ENCODE data around the gene GPC1. TPM values are rescaled to one million over a fixed set of nuclear protein-coding genes. Genes with fewer than 3 reads are reported as not detected.

The GPC1 gene
- total and polyA plus RNA-seq, 4 donors = 23.2 to 62.5 (median 26.5) TPM

- TF ChIP-seq CTCF (IDR thresholded peaks at IDR 0.05; ENCODE audit: control extremely low read depth, extremely low read depth) = no peak
- H3K27me3 ChIP-seq (ENCODE audit: control insufficient read depth in 3 of 3, insufficient read depth in 3 of 3, low read length in 2 of 3) = no peaks in the 10 kb centered on the region
- WGBS, 2 donors = 94% methylated on average over 9 to 11 of the region's 11 CpGs
- H3K9me3 ChIP-seq (ENCODE audit: control insufficient read depth in 4 of 4, insufficient read depth in 3 of 4, low read length in 3 of 4) = no peaks in the 10 kb centered on the region
- peaks cover 0 to 12% (median 0%) of the 10 kb centered on the region in 4 donors for H3K36me3 ChIP-seq (ENCODE audit: control insufficient read depth in 4 of 4, insufficient read depth in 4 of 4, low read length in 4 of 4)
- no peak for ATAC-seq (ENCODE audit: insufficient read depth, low FRiP score)
- H3K9ac ChIP-seq (ENCODE audit: insufficient read depth in 1 of 2, low read length in 2 of 2) = no peak overlapping the region
- no peak overlapping the region for H3K27ac ChIP-seq (ENCODE audit: low read depth in 1 of 2, low read length in 1 of 2)
- H3K4me1 ChIP-seq (ENCODE audit: control insufficient read depth in 5 of 5, insufficient read depth in 5 of 5, low read length in 5 of 5) = peaks cover 0 to 1% (median 0%) of the 10 kb centered on the region in 5 donors
- no peak for DNase-seq
- no peak overlapping the region for H3K4me3 ChIP-seq
Measured at GRCh38 chr2:240507778-240508251, 72.4 kb downstream of the GPC1 start.

DNA sequence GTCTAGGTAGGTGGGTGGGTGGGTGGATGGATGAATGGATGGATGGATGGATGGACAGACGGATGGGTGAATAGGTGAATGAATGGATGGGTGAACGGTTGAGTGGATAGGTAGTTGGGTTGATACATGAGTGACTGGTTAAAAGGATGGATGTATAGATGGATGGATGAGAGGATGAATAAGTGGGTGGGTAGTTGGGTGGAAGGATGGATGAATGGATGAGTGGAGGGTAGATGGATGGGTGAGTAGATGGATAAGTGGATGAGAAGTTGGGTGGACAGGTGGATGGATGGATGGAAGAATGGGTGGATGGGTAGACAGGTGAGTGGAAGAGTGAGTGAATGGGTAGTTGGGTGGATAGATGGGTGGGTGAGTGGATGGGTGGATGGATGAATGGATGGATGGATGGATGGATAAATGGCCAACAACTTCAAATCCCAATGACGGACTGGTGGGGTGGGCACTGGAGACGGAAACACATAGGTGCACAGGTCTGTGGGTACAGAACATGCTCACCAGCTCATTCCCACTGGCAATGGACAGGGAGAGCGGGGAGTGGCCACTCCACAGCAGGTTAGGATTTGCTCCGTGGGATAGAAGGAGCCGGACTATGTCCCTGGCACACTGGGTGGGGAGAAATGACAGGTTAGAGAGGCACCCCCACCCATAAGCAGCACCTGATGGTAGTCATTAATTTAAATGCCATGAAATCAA is 73.5 kb downstream of the GPC1 start:
- no peak for TF ChIP-seq CTCF (IDR thresholded peaks at IDR 0.05; ENCODE audit: control extremely low read depth, extremely low read depth)
- peaks cover 0 to 10% (median 0%) of the 10 kb centered on the region in 4 donors for H3K36me3 ChIP-seq (ENCODE audit: control insufficient read depth in 4 of 4, insufficient read depth in 4 of 4, low read length in 4 of 4)
- WGBS, 2 donors = 98 to 100% methylated on average over 7 of the region's 7 CpGs
- ATAC-seq (ENCODE audit: insufficient read depth, low FRiP score) = no peak
- no peaks in the 10 kb centered on the region for H3K27me3 ChIP-seq (ENCODE audit: control insufficient read depth in 3 of 3, insufficient read depth in 3 of 3, low read length in 2 of 3)
- H3K4me1 ChIP-seq (ENCODE audit: control insufficient read depth in 5 of 5, insufficient read depth in 5 of 5, low read length in 5 of 5) = peaks cover 0 to 1% (median 0%) of the 10 kb centered on the region in 5 donors
- DNase-seq = no peak
- no peak overlapping the region for H3K4me3 ChIP-seq
- no peaks in the 10 kb centered on the region for H3K9me3 ChIP-seq (ENCODE audit: control insufficient read depth in 4 of 4, insufficient read depth in 3 of 4, low read length in 3 of 4)
- H3K9ac ChIP-seq (ENCODE audit: insufficient read depth in 1 of 2, low read length in 2 of 2) = no peak overlapping the region
- H3K27ac ChIP-seq (ENCODE audit: low read depth in 1 of 2, low read length in 1 of 2) = no peak overlapping the region

GRCh38 chr2:240509667-240510512 is 74.4 kb downstream of the GPC1 start:
- WGBS, 2 donors = 69 to 70% methylated on average over 12 of the region's 12 CpGs
- Histone ChIP-seq H3K27me3 (ENCODE audit: control insufficient read depth in 3 of 3, insufficient read depth in 3 of 3, low read length in 2 of 3) (no peaks in the 10 kb centered on the region), H3K9ac (ENCODE audit: insufficient read depth in 1 of 2, low read length in 2 of 2) (no peak overlapping the region), H3K4me1 (ENCODE audit: control insufficient read depth in 5 of 5, insufficient read depth in 5 of 5, low read length in 5 of 5) (peaks cover 0 to 1% (median 0%) of the 10 kb centered on the region in 5 donors), H3K27ac (ENCODE audit: low read depth in 1 of 2, low read length in 1 of 2) (no peak overlapping the region), H3K9me3 (ENCODE audit: control insufficient read depth in 4 of 4, insufficient read depth in 3 of 4, low read length in 3 of 4) (no peaks in the 10 kb centered on the region), H3K4me3 (no peak overlapping the region), H3K36me3 (ENCODE audit: control insufficient read depth in 4 of 4, insufficient read depth in 4 of 4, low read length in 4 of 4) (peaks cover 0 to 10% (median 0%) of the 10 kb centered on the region in 4 donors)
- no peak for ATAC-seq (ENCODE audit: insufficient read depth, low FRiP score)
- DNase-seq = no peak
- no peak for TF ChIP-seq CTCF (IDR thresholded peaks at IDR 0.05; ENCODE audit: control extremely low read depth, extremely low read depth)

Data from lung (tissue), 12 donors.